GM12891 (cell line): ENCODE results near the gene DPEP3.

ENCODE experiments used
- POLR2A ChIP-seq: IDR thresholded peaks from 2 replicates; pipeline ENCODE4 v1.6.1; 2011; ENCODE audit warnings: low read depth, low read length, control low read depth
- POLR2AphosphoS5 ChIP-seq: IDR thresholded peaks from 2 replicates; pipeline ENCODE4 v1.6.1; 2011; ENCODE audit warnings: low read depth, low read length, control low read depth
- SPI1 ChIP-seq: IDR thresholded peaks from 2 replicates; pipeline ENCODE4 v1.6.1; 2011; ENCODE audit warnings: low read depth, low read length, control low read depth
- TAF1 ChIP-seq: IDR thresholded peaks from 2 replicates; pipeline ENCODE4 v1.6.1; 2011; ENCODE audit warnings: low read depth, low read length, control low read depth

GRCh38 chr16:67977005-67977404, 3.3 kb downstream of the DPEP3 start:
- TF ChIP-seq POLR2AphosphoS5 = no peak
- TF ChIP-seq POLR2A = no peak
- TF ChIP-seq TAF1 = no peak
- TF ChIP-seq SPI1 = no peak
